GM18507 (cell line): ENCODE measurements around the gene EPAS1.

Source experiments
- DNase-seq: peaks from one replicate; pipeline ENCODE4 v3.0.0; 2011; ENCODE audit warnings: low read depth; ENCODE audit not compliant: insufficient read length; ENCODE audit errors: extremely low spot score
- FAIRE-seq: peaks from 2 replicates; lab custom pipeline; 2011; peaks lifted over from hg19 to GRCh38; lab: Jason Lieb, UNC

Gene EPAS1

DNA sequence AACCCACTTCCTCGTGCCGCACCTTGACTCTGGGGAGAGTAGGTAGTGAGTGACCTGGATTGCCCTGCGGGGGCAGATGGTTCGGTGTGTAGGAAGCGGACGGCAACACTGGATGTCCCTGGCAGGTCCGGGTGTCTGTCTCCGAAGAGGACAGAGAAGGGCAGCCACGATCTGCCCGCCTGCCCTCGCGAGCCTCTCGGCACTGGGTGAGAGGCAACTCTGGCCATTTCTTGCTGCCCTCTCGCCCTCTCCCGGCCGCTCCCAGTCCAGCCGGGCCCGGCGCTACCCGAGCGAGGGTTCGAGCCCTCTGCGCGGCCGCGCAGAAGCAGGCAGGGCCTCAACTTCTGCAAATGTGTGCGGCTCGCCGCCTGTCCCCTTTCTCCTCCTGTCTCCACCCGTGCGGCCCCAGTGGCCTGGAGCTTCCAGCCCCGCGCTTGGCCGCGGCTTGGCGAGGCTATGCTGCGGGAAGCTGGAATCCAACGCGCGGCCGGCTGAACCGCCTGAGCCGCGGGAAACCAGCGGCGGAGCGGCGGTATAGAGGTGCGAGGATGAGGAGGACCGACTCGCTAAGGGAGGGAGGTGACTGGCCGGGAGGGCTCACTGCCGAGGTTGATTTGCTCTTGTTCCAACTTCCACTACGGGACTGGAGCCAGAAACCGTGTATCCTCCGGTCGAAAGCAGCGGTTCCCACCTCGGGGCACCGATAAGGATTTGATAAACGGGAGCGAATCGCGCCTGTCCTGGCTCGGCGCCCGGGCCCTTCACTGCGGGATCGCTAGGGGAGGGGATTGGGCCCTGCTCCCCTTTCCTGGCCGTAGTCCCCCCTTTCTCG lies 1.5 kb downstream of the EPAS1 start:
- DNase-seq (no peak), FAIRE-seq (no peak)

DNA sequence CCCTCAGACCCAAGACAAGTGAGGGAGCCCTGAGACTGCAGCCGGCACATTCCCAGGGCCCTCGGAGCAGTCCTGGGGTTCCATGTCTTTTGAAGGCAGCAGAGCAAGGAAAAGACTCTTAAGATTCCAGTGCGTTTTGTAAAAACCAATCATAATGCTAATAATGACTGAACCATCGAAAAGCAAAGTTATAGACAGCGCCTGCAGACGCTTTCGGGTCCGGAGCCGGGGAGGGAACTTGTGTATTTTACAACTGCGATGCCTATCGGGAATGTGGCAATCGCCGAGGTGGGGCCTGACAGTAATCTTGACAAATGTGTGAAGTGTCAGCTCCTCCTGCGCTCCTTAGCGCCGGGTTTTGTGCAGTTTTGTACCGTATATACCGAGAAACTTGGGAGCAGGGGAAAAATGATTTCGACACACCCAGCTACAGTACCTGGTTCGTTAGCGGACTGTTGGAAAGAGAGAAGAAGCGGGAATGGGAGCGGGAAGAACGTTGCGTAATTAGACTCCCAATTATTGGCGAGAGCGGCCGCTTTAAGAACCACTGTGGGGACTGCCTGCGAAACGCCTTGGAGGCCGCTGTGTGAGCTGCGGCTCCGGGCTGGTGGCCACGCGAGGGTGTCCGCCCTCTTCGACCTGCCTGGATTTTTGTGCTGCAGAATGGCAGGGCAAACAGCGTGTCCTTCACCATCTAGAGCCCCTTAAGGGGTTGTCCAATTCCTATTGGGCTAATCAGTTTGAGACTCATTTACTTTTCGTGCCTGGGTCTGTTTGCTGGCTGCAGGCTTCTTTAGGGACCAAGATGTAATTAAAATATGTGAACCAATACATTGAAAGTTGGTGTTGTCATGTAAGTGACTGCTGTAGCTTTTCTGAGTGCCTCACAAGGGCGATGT lies 2.4 kb downstream of the EPAS1 start:
- DNase-seq (no peak), FAIRE-seq (no peak)

DNA sequence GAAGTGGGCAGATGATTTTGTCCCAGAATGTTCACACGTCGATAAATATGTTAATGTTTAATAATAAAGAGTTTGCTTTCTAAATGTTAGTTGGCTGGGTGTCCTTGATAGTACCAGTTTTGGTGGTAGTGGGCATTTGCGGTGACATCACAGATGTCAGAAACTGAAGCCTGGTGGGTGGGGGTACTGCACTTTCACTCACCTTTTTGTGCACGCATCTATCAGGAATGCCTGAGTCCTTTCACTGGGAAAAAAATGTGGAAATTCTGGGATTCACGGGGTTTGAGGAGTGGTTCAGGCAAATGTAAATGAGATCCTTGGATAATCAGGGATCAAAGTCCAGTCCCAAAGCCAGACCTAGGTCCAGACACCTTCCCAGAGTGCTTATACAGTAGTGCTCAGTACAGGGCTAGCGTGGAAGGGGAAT lies 3.2 kb downstream of the EPAS1 start:
- DNase-seq (no peak), FAIRE-seq (no peak)

DNA sequence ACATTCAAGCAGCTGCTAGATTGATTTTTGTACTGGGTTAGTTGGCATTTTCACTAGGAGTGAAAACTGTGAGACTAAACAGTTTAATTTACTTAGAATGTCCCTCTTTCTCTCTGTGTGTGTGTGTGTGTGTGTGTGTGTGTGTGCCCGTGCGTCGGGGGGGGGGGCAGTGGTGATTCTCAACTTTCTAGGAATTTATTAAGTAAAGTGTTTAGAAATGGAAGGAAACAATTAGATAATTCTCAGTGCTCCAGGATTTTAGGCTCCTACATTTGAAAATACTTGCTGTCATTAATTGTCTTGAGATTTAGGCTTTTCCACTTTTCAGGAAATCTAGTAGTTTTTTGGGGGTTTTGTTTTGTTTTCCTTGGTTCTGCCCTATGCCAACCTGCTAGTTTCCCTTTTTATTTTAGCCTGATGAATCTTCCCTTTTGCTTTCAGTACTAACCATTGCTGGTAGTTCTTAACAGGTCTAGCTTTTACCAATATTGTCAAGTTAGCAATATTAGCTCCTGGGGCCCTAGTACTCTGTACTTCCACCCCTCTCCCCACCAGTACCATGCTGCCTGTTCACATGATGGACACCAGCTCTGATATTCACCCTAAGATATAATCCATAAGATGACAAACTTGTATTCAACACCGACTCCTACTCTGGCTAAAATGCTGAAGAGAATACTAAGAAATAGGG lies 4.9 kb downstream of the EPAS1 start:
- no peak for FAIRE-seq
- no peak for DNase-seq

DNA sequence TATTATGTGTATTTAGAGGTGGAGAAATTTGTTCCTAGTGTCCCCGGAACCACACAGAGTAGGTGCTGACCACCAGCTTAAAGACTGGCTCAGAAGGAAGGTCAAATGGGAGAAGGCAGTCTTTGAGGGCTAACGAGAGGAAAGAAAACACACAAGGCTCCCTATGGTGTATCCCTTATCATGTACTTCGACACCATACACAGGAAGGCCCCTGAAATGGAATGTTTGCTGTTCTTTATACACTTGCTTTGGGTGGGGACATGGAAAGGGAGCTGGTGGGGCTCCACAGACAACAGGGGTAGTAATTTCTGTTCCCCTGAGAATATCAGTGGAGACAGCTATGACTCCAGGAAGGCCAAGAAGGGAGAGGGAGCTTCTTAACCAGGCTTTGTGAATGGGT lies 6.0 kb downstream of the EPAS1 start:
- FAIRE-seq: no peak
- no peak for DNase-seq

DNA sequence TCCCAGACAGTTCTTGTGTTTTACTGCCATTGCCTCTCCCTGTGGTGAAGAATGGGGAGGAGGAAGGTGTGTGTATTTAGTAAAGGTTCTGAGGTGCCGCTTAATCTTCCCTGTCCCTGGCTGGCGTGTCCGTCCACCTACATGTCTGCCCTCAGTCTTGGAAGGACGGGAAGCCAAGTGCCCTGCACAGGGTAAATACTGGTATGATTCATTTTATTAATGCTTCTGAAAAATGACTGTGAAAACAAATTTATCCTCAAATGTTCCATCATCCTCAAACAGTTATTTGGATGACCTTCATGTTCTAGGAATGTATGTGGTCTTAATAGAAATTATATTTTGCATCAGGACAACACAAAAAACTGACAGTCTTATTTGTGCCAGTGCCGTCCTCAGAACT lies 6.6 kb downstream of the EPAS1 start:
- DNase-seq (no peak), FAIRE-seq (no peak)

DNA sequence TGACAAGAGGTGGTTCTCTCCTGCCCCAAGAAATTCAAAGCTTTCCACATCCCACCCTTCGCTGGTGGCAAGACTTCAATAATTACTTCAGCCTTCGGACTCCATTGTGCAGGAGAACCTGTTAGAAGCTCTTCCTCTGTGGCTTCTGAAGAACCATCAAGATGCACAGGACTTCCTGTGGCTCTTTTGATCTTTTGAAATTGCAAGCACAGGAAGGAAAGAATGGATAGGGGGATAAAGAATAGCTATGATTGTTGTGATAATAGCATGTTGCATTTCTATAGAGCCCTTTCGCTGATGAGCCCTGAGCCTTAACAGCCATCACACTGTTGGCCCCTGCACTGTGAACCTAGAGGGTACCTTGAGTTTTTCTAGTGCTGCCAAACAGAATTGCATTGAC lies 7.4 kb downstream of the EPAS1 start:
- no peak for FAIRE-seq
- DNase-seq: no peak

DNA sequence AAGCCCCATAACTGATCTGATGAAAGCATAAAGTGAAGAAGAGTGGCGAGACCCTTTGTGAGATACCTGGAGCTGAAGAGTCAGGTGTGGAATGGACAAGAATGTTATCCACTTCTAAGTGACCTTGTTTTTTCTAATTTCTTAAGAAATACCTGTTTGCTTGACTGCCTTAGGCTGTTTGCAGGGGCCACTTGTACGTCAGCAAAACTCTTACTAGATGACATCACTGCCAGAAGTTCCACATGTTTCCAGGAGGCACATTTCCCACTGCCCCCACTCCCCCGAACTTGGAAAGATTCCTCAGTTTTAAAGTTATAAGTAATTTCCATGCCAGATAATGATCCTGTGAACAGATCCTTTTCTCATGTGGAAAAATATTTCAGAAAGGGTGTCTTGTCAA lies 8.0 kb downstream of the EPAS1 start:
- DNase-seq (no peak), FAIRE-seq (no peak)

DNA sequence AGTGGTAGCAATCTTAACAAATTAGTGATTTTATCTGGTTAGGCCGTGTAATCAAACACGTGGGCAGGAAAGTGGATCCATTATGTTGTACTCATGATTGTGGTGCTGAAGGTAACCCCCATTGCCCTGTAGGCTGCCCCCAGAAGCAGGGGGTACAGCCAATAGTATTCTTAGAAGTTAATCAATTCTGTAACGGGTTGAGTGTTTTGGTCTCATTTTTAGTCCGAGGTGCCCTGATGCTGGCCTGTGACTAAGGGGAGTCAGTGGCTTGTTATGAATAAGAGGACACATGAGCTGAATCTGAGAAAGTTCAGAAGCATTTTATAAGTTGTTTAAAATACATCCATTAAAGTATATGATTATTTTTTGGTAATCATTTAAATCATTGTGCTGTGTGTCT lies 8.6 kb downstream of the EPAS1 start:
- DNase-seq (no peak), FAIRE-seq (no peak)

DNA sequence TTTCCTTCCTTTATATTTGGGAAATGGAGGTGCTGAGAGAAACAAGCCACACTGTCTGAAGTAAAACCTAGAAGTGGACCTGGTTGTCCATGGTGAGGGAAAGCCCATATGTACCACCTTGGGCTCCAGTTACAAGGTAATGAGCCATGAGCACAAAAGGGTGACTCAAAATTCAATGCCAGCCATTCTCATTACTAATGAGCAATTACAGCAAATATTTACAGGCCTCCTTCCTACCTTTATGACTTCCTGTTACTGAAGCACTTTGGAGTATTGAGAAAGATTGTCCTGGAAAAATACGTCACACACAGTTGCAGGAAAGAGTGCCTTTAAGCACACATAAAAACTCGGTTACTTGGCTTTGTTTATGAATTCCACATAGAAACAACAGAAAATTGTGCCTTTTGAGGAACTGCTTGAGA lies 9.1 kb downstream of the EPAS1 start:
- no peak for DNase-seq
- FAIRE-seq: no peak

DNA sequence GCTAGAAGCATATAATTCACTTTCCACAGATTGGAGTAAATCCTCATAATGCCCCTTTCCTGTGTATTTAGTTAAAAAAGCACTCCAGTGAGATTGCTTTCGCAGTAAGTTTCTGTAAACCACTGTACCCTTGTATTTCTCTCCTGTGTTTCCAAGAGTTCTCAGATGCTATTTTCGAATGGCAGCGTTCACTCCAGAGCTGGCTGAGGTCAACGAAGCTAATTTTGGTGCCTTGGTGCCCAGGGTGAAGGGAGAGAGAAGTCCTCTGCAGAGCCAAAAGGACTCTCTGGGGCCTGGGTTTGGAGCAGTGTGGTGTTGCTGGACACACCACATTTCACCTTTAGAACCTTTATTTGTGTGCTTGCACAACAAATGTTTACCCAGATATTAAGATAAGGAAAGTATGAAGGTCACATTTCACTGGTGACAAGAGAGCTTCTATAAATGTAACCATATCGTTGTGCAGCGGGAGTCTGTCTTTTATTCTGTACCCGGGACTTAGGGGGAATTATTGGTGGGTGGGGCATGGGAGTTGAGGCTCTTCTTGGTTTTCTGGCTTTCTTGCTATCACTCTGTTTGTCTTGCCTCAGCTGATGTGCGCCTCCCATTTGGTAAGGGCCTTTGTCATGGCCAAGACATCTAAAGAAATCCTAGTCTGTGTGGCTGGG lies 9.9 kb downstream of the EPAS1 start:
- FAIRE-seq (no peak), DNase-seq (no peak)

DNA sequence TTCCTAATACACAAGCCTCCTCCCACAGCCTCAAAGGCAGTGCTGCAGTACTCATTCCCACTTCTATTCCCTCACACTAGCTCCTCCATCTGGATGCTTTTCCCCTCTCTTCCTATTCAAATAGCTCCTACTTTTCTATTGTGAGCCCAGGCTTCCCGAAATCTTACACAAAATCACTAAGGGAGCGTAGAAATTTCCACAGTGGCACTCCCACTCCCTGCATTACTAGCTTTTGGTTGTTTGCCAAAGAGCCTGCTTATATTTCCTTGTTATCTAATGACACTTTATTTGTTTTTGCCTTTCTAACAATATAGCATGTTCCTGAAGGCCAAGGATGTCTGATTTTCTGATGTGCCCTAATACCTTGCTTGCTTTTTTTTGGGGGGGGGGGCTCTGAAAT lies 10.9 kb downstream of the EPAS1 start:
- FAIRE-seq (no peak), DNase-seq (no peak)

DNA sequence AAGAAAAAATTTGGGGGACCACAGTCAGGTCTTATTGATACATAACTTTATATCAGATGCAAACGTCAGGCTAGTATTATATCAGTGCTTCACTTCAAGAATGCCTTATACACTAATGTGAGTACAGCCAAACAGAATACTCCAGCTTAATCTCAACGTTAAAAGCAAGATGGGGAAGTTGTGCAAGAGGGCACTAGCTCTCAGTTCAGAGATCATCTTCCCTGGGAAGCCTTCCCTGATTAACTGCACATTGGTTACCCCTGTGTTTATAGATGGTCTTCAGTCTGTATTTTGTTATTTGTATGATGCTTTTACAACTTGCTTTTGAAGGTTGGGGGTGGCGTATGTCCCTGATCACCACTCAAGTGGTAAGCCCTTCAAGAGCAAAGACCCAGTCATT lies 11.4 kb downstream of the EPAS1 start:
- no peak for FAIRE-seq
- DNase-seq: no peak

DNA sequence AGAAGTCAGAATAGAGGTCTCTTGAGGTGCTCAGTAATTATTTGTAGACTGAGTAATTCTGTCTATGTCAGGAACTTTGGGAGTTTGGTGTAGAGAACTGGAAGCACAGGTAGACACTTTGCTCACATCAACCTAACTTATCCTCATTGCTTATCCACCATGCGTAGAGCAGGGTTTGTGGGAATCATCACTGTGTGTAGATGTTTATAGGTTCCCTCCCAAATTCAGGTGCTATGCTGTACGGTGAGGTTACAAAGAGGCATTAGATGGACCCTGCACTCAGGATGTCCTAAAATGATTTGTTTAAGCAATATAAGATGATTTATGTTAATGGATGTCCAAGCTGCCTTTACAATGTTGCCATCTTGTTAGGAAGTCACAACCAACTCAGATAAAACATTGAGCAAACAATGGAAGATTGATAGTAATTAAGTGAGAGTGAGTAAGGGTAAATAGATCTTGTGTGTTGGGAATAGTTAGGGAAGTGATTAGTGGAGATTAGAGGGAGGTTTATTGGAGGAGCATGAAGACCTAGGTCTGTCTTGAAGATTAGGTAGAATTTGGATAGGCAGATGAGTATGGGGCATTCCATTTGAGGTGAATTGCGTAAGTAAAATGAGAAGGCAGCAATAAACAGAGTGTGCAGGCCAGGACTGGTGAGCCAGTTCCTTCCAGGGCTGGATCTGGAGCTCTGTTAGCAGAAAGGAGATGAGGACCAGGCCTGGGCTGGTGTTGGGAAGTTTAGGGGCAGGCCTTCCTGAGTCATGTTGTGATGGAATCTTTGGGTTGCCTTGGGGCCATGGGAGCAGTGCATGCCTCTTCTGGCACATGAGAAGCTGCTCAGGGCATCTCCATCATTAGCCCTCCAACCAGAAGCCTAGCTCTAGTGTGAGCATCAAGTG lies 12.1 kb downstream of the EPAS1 start:
- DNase-seq (no peak), FAIRE-seq (no peak)

DNA sequence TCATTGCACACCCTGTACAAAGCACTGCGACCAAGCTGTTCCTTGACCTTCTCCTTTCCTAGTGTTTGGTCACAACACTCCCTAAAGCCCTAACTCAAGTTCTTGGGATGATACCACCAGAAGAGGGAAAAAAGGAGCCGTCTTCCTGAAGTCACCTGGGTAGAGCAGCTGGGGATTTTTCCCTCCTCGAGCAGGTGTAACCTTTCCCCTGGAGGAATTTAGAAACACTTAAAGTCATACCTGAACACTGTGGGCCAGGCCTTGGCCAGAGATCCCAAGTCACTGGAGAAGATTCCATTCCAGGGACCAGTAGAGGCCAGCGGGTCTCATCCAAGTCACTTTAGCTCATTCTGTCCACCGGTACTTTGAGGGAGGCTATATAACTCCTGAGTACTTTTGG lies 13.2 kb downstream of the EPAS1 start:
- FAIRE-seq: no peak
- DNase-seq: no peak

DNA sequence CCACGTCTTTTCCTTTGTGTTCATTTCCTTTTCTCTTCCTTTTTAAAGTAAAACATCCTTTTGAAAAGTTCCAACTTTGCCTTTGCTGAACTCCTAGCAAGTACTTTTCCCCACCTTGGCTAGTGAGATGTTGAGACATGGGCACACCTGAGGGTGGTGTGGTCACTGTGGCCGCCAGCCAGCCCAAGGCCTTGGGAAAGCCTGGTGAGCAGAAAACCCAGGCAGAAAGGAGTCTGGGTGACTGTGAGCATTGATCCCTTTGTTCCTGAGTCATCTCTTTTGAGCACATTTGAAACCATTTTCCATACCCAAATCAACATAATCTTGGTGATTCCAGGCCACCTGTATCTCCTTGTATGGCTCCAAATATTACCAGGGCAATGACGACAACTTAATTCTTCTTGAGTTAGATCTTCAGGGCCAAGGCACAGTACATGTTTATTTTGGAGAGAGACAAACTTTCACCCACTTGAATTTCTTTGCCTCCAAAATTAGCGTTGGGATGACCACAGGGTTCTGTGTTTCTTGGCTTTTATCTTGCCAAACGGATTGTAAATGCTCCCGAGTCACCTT lies 14.5 kb downstream of the EPAS1 start:
- no peak for DNase-seq
- FAIRE-seq: no peak

DNA sequence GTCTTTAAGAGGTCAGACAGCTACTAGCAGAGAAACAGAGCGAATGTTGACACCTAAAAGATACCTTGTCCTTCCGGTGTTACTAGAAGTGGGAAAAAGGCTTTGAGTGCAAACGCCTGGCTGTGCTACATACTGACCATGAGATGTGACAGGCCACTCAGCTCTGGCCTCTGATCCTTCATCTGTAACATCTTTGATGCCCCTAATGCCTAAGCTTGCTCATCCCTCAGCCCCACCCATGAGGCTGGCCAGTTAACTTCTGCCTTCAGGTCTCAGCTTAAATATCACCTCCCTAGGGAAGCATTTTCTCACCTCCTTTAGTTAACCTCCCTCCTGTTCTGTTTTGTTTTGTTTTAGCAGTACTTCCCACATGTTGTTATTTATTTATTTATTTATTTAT lies 15.9 kb downstream of the EPAS1 start:
- DNase-seq (no peak), FAIRE-seq (no peak)

DNA sequence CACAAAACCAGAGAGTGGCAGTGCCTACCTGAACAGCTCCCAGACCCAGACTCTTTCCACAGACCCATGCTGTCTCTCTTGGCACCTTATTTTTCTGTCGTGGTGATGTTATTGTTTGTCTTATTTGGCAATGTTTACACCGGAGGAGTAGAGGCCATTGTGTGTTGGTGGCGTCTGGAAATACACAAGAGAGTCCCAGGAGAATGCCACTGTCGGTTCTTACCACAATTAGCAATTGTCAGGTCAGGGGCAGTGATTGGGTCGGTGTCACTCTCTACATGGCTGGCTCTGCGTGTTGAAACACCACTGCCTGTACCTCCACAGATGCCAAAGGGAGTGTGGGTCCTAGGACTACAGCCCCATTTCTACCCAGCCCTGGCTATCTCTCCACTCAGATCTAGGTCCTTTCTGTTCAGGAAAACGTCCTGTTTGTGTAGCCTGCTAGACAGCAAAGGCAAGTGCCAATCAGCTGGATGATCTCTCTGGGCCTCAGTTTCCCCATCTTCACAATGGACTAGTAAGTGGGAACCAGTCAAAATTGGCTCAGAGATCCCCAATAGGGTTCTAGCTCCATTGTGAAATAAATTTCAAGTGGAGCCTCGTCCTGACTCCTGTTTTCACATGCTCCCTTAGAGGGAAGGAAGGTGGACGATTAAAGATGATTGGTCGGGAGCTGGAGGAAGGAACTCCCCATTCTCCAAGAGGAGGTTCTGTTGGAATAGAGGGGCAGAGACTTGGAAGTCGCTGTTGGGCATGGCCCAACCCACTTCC lies 17.0 kb downstream of the EPAS1 start:
- FAIRE-seq (no peak), DNase-seq (no peak)
